ENCODE data around the gene TUBGCP3. TPM values are rescaled to one million over a fixed set of nuclear protein-coding genes. Genes with fewer than 3 reads are reported as not detected.

The TUBGCP3 gene
- total and polyA plus RNA-seq, 9 of the 15 experiments (the other 6 are each of a cell fraction or from before 2014, with no cell fraction given), result 3.0 to 24.8 (median 15.2) TPM

GRCh38 chr13:112572366-112572765 is 15.6 kb downstream of the TUBGCP3 start:
- TF ChIP-seq ASH1L (IDR thresholded peaks at IDR 0.05; ENCODE audit: borderline replicate concordance, low read depth, partially characterized antibody) (no peak), DDX20 (tag; IDR thresholded peaks at IDR 0.05; ENCODE audit: low read depth) (no peak), ZBTB2 (IDR thresholded peaks at IDR 0.05) (no peak), HDAC2 (IDR thresholded peaks at IDR 0.05) (no peak), ZNF140 (CRISPR knock-in tag; IDR thresholded peaks at IDR 0.05) (no peak), NCOA2 (IDR thresholded peaks at IDR 0.05; ENCODE audit: partially characterized antibody in 2 of 2) (no peak), ZNF584 (CRISPR knock-in tag; IDR thresholded peaks at IDR 0.05; ENCODE audit: low read depth) (no peak), MLLT1 (IDR thresholded peaks at IDR 0.05) (no peak), MAX (CRISPR knock-in tag; IDR thresholded peaks at IDR 0.05) (no peak), LCOR (CRISPR knock-in tag; IDR thresholded peaks at IDR 0.05) (no peak), PHF8 (IDR thresholded peaks at IDR 0.05; ENCODE audit: borderline replicate concordance, low read length) (no peak), ZNF695 (CRISPR knock-in tag; IDR thresholded peaks at IDR 0.05) (no peak), HSF4 (CRISPR knock-in tag; IDR thresholded peaks at IDR 0.05; ENCODE audit: borderline replicate concordance) (no peak), ZNF282 (CRISPR knock-in tag; IDR thresholded peaks at IDR 0.05) (no peak), RBM39 (optimal IDR thresholded peaks at IDR 0.05; ENCODE audit: low read depth, low read length) (no peak), CBFB (CRISPR knock-in tag; IDR thresholded peaks at IDR 0.05) (no peak)
- H4K20me1 ChIP-seq (replicated peaks; ENCODE audit: control insufficient read depth, insufficient read depth, low read length), result peaks cover 16% of the 10 kb centered on the region
- ChIA-PET CTCF (ENCODE audit: low intra/inter-chr PET ratio) (no interaction called here), POLR2A (interaction anchor here (0.6 kb wide), 1 partner anchor 328 kb away, joined by 3 read pairs; no protein-coding TSS in a partner anchor)
- no peak overlapping the region for H3K27ac ChIP-seq (ENCODE audit: extremely low read depth, low read depth, low read length)
- in situ Hi-C loops (cut with MboI), result no loop called here
- H3K9me1 ChIP-seq (ENCODE audit: control insufficient read depth, insufficient read depth, low read length), result peaks cover 2% of the 10 kb centered on the region
- peaks cover 3 to 15% of the 10 kb centered on the region in 2 experiments; a peak in 3 of 5 replicates for H3K4me1 ChIP-seq (replicated peaks in 1 of 2; ENCODE audit: control insufficient read depth in 2 of 2, insufficient read depth in 2 of 2, low read length in 2 of 2)
- no peak overlapping the region for H3K4me3 ChIP-seq
- H3K4me2 ChIP-seq (ENCODE audit: insufficient read depth, low read length), result no peak overlapping the region
- H2AFZ ChIP-seq (ENCODE audit: low read depth, low read length), result no peak overlapping the region
- peaks cover 81% of the 10 kb centered on the region for H3K79me2 ChIP-seq (ENCODE audit: control insufficient read depth, insufficient read depth, low read length)
- H3K27me3 ChIP-seq (ENCODE audit: control insufficient read depth in 2 of 2, insufficient read depth in 2 of 2, low read length in 2 of 2), result no peaks in the 10 kb centered on the region
- no peak for FAIRE-seq
- H3K9me3 ChIP-seq (replicated peaks; ENCODE audit: control insufficient read depth, insufficient read depth, low read depth, low read length), result no peaks in the 10 kb centered on the region; the same call in 1 of the 2 replicates
- intact Hi-C loops (cut with micrococcal nuclease), result no loop called here
- WGBS (ENCODE audit: insufficient coverage, low coverage, missing lambda C conversion rate), result 95% methylated on average over 4 of the region's 5 CpGs
- no peak overlapping the region for H3K9ac ChIP-seq (ENCODE audit: insufficient read depth in 1 of 2, low read depth in 2 of 2, low read length in 2 of 2)
- no peak for ATAC-seq
- BruUV-seq (replicated peaks), result no TSS peak
- H3K36me3 ChIP-seq (ENCODE audit: control insufficient read depth, insufficient read depth, low read length), result peaks cover 22% of the 10 kb centered on the region; the same call in 2 of the 3 replicates
- no peak for DNase-seq (ENCODE audit: extremely low read depth in 1 of 4, low spot score in 3 of 4)
